ENCODE data around the gene PTPRT.

The PTPRT gene

GRCh38 chr20:42756991-42757390 lies 432.7 kb downstream of the PTPRT start:
- FAIRE-seq (no peak), DNase-seq (ENCODE audit: insufficient read length) (no peak)
- TF ChIP-seq POLR2AphosphoS5 (IDR thresholded peaks at IDR 0.05; ENCODE audit: low read depth, low read length) = no peak
- no peak for TF ChIP-seq POLR2A (IDR thresholded peaks at IDR 0.05; ENCODE audit: low read depth, low read length)
- no peak for TF ChIP-seq TAF1 (IDR thresholded peaks at IDR 0.05; ENCODE audit: borderline replicate concordance, low read depth, low read length)

GRCh38 chr20:42754706-42755105 lies 435.0 kb downstream of the PTPRT start:
- TF ChIP-seq POLR2A (IDR thresholded peaks at IDR 0.05; ENCODE audit: low read depth, low read length) (no peak), TAF1 (IDR thresholded peaks at IDR 0.05; ENCODE audit: borderline replicate concordance, low read depth, low read length) (no peak), POLR2AphosphoS5 (IDR thresholded peaks at IDR 0.05; ENCODE audit: low read depth, low read length) (no peak)
- DNase-seq (ENCODE audit: insufficient read length) = no peak
- no peak for FAIRE-seq

GRCh38 chr20:42752620-42753019 lies 437.1 kb downstream of the PTPRT start:
- TF ChIP-seq POLR2AphosphoS5 (IDR thresholded peaks at IDR 0.05; ENCODE audit: low read depth, low read length) (no peak), TAF1 (IDR thresholded peaks at IDR 0.05; ENCODE audit: borderline replicate concordance, low read depth, low read length) (no peak), POLR2A (IDR thresholded peaks at IDR 0.05; ENCODE audit: low read depth, low read length) (no peak)
- no peak for FAIRE-seq
- no peak for DNase-seq (ENCODE audit: insufficient read length)

GRCh38 chr20:42749556-42749955 lies 440.1 kb downstream of the PTPRT start:
- DNase-seq (ENCODE audit: insufficient read length) (no peak), FAIRE-seq (no peak)
- TF ChIP-seq POLR2A (IDR thresholded peaks at IDR 0.05; ENCODE audit: low read depth, low read length) (no peak), POLR2AphosphoS5 (IDR thresholded peaks at IDR 0.05; ENCODE audit: low read depth, low read length) (no peak), TAF1 (IDR thresholded peaks at IDR 0.05; ENCODE audit: borderline replicate concordance, low read depth, low read length) (no peak)

- no peak for TF ChIP-seq TAF1 (IDR thresholded peaks at IDR 0.05; ENCODE audit: borderline replicate concordance, low read depth, low read length)
- TF ChIP-seq POLR2A (IDR thresholded peaks at IDR 0.05; ENCODE audit: low read depth, low read length) = no peak
- TF ChIP-seq POLR2AphosphoS5 (IDR thresholded peaks at IDR 0.05; ENCODE audit: low read depth, low read length) = no peak
- DNase-seq (ENCODE audit: insufficient read length) (no peak), FAIRE-seq (no peak)
These were observed 441.8 kb downstream of the PTPRT start for GRCh38 chr20:42747765-42748411.

- DNase-seq (ENCODE audit: insufficient read length) = no peak
- FAIRE-seq = no peak
- TF ChIP-seq TAF1 (IDR thresholded peaks at IDR 0.05; ENCODE audit: borderline replicate concordance, low read depth, low read length) = no peak
- TF ChIP-seq POLR2A (IDR thresholded peaks at IDR 0.05; ENCODE audit: low read depth, low read length) = no peak
- no peak for TF ChIP-seq POLR2AphosphoS5 (IDR thresholded peaks at IDR 0.05; ENCODE audit: low read depth, low read length)
These were observed 444.8 kb downstream of the PTPRT start for GRCh38 chr20:42744756-42745465.

GRCh38 chr20:42742926-42743325 lies 446.8 kb downstream of the PTPRT start:
- DNase-seq (ENCODE audit: insufficient read length) = no peak
- TF ChIP-seq POLR2AphosphoS5 (IDR thresholded peaks at IDR 0.05; ENCODE audit: low read depth, low read length) = no peak
- TF ChIP-seq POLR2A (IDR thresholded peaks at IDR 0.05; ENCODE audit: low read depth, low read length) = no peak
- no peak for TF ChIP-seq TAF1 (IDR thresholded peaks at IDR 0.05; ENCODE audit: borderline replicate concordance, low read depth, low read length)
- no peak for FAIRE-seq

- DNase-seq (ENCODE audit: insufficient read length) = no peak
- TF ChIP-seq POLR2AphosphoS5 (IDR thresholded peaks at IDR 0.05; ENCODE audit: low read depth, low read length) (no peak), TAF1 (IDR thresholded peaks at IDR 0.05; ENCODE audit: borderline replicate concordance, low read depth, low read length) (no peak), POLR2A (IDR thresholded peaks at IDR 0.05; ENCODE audit: low read depth, low read length) (no peak)
- no peak for FAIRE-seq
These were observed 447.8 kb downstream of the PTPRT start for GRCh38 chr20:42741906-42742305.

GRCh38 chr20:42740226-42740870 lies 449.4 kb downstream of the PTPRT start:
- TF ChIP-seq POLR2A (IDR thresholded peaks at IDR 0.05; ENCODE audit: low read depth, low read length) = no peak
- TF ChIP-seq TAF1 (IDR thresholded peaks at IDR 0.05; ENCODE audit: borderline replicate concordance, low read depth, low read length) = no peak
- TF ChIP-seq POLR2AphosphoS5 (IDR thresholded peaks at IDR 0.05; ENCODE audit: low read depth, low read length) = no peak
- FAIRE-seq = no peak
- DNase-seq (ENCODE audit: insufficient read length) = no peak

GRCh38 chr20:42739683-42740082 lies 450.0 kb downstream of the PTPRT start:
- no peak for TF ChIP-seq TAF1 (IDR thresholded peaks at IDR 0.05; ENCODE audit: borderline replicate concordance, low read depth, low read length)
- TF ChIP-seq POLR2AphosphoS5 (IDR thresholded peaks at IDR 0.05; ENCODE audit: low read depth, low read length) = no peak
- no peak for TF ChIP-seq POLR2A (IDR thresholded peaks at IDR 0.05; ENCODE audit: low read depth, low read length)
- no peak for FAIRE-seq
- no peak for DNase-seq (ENCODE audit: insufficient read length)

GRCh38 chr20:42735539-42735938 lies 454.2 kb downstream of the PTPRT start:
- DNase-seq (ENCODE audit: insufficient read length) (no peak), FAIRE-seq (no peak)
- TF ChIP-seq POLR2A (IDR thresholded peaks at IDR 0.05; ENCODE audit: low read depth, low read length) (no peak), POLR2AphosphoS5 (IDR thresholded peaks at IDR 0.05; ENCODE audit: low read depth, low read length) (no peak), TAF1 (IDR thresholded peaks at IDR 0.05; ENCODE audit: borderline replicate concordance, low read depth, low read length) (no peak)

All from GM12892 (cell line).